Epithelial cell of proximal tubule (primary cell): ENCODE results near the gene NEIL1. TPM values are rescaled to one million over a fixed set of nuclear protein-coding genes. Genes with fewer than 3 reads are reported as not detected.
A peak's percentile ranks its signal among the peaks of the same experiment; 100 is the strongest.
"Not testable (repeated sequence)": the region's sequence is repeated elsewhere in the genome, so short reads cannot be mapped to it uniquely, and the experiment has no call there.

Experiments
- DNase-seq: peaks from one replicate; pipeline ENCODE4 v3.0.0-alpha.2; 2011; ENCODE audit warnings: low read depth
- H3K4me3 ChIP-seq: 2 replicates; pipeline ENCODE4 v1.5.1; 2011; ENCODE audit warnings: low read depth, mild to moderate bottlenecking, low read length
- total RNA-seq: library from RNA; depleted of rRNA; stranded (reverse); fragments of >200 nt; gene quantifications from 2 replicates; pipeline ENCODE4 v1.2.3, GENCODE V29; 2015
- TF ChIP-seq, protein P1 (sequence below): conservative IDR thresholded peaks from 2 replicates; pipeline ENCODE4 v1.5.1; 2012; ENCODE audit warnings: low read depth, mild to moderate bottlenecking, low read length

NEIL1 gene
- total RNA-seq, 1 donor from 2014 or later: 7.6 TPM

DNA sequence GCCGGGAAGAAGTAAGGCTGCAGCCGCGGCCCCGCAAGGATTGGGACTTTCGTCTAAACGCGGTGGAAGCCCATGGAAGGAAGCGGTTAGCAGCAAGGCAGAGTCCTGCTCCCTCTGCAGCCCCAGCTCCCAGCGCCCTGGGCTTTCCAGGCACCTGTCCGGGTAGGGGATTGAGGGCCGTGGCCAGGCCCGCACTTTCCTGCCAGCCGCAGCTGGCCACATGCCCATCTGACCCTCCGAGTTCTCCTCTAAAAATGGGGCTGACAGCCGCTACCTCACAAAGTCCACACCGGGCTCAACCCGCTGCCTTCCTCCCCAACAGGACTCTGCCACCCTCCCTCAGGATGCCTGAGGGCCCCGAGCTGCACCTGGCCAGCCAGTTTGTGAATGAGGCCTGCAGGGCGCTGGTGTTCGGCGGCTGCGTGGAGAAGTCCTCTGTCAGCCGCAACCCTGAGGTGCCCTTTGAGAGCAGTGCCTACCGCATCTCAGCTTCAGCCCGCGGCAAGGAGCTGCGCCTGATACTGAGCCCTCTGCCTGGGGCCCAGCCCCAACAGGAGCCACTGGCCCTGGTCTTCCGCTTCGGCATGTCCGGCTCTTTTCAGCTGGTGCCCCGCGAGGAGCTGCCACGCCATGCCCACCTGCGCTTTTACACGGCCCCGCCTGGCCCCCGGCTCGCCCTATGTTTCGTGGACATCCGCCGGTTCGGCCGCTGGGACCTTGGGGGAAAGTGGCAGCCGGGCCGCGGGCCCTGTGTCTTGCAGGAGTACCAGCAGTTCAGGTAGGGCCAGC lies 1.9 kb downstream of the NEIL1 start:
- TF ChIP-seq, protein P1, sequence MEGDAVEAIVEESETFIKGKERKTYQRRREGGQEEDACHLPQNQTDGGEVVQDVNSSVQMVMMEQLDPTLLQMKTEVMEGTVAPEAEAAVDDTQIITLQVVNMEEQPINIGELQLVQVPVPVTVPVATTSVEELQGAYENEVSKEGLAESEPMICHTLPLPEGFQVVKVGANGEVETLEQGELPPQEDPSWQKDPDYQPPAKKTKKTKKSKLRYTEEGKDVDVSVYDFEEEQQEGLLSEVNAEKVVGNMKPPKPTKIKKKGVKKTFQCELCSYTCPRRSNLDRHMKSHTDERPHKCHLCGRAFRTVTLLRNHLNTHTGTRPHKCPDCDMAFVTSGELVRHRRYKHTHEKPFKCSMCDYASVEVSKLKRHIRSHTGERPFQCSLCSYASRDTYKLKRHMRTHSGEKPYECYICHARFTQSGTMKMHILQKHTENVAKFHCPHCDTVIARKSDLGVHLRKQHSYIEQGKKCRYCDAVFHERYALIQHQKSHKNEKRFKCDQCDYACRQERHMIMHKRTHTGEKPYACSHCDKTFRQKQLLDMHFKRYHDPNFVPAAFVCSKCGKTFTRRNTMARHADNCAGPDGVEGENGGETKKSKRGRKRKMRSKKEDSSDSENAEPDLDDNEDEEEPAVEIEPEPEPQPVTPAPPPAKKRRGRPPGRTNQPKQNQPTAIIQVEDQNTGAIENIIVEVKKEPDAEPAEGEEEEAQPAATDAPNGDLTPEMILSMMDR: no peak
- DNase-seq: no peak
- H3K4me3 ChIP-seq: peak overlapping the region; percentile 97

DNA sequence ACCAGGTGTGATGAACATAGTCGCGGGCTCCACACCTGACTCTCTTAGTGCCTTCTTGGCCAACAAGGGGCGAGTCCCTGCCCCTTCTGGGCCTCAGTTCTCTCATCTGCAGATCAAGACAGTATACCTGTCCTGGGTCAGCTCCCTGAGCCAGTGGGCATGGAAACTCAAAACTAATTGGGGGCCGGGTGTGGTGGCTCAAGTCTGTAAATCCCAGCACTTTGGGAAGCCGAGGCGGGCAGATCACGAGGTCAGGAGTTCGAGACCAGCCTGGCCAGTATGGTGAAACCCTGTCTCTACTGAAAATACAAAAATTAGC lies 2.5 kb downstream of the NEIL1 start:
- DNase-seq: not testable (repeated sequence)

DNA sequence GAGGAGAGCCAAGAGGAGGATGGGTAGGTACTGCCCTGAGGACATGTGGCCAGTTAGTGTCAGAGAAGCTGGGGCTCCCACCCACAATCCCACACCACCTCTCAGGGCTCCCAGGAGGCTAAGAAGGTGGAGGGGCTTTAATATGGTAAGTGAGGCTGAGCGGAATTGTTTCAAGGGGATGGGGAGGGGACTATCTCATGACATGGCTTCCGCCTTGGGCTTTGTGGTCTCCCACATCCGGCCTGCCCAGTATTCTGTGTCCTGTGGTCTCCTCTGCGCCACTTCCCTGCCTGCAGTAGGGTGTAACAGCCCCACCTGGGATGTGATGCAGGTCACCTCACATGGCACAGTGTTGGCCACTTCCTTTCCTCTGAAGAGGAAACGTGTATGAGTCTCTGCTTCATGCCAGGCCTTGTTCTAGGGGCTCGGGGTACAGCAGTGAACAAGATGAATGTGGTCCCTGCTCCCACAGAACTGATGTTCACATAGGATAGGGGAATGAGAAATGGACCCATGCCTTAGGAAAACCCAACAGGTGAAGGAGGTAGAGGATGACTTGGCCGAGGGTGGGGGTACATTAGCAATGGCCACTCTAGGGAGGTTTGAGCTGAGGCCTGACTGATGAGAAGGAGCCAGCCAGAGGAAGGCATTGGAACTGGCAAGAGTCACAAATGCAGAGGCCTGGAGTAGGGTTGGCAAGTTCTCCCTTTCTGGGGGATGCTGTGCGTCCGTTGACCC lies 3.2 kb downstream of the NEIL1 start:
- TF ChIP-seq, protein P1: no peak
- no peak for DNase-seq
- no peak overlapping the region for H3K4me3 ChIP-seq

More for the DNA sequence above, 2.5 kb downstream of the NEIL1 start:
- not testable (repeated sequence) for H3K4me3 ChIP-seq

DNA sequence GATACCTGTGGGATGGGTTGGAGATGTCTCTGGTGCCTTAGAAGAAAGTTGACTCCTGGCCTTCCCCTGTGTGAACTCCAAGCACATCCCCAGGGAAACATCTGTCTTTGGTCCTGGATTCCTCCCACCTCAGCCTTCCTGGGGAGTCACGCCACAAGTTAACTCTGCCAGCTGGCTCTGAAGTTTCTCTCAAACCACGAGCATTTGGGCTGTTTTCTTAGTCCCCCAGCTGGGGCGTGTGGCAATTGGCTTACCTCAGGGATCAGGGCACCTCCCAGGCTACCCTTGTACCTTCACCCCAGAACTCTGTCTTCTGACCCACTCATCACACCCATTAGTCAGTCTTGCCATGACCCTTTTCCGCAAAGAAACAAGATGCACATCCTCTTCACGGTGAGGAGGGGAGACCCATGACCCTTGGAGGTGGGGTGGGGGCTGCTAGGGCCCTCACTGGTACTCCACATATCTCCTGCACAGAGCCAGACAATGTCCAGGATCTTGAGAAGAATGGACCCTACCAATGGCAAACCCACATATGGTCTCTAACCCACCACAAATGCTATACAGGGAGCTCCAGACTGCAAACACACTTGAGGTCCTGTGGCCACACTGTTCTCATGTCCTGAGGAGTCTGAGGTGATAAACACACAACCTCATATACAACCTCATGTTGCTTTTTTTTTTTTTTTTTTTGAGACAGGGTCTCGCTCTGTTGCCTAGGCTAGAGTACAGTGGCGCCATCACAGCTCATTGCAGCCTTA lies 3.9 kb downstream of the NEIL1 start:
- TF ChIP-seq, protein P1: no peak
- DNase-seq: no peak
- no peak overlapping the region for H3K4me3 ChIP-seq

DNA sequence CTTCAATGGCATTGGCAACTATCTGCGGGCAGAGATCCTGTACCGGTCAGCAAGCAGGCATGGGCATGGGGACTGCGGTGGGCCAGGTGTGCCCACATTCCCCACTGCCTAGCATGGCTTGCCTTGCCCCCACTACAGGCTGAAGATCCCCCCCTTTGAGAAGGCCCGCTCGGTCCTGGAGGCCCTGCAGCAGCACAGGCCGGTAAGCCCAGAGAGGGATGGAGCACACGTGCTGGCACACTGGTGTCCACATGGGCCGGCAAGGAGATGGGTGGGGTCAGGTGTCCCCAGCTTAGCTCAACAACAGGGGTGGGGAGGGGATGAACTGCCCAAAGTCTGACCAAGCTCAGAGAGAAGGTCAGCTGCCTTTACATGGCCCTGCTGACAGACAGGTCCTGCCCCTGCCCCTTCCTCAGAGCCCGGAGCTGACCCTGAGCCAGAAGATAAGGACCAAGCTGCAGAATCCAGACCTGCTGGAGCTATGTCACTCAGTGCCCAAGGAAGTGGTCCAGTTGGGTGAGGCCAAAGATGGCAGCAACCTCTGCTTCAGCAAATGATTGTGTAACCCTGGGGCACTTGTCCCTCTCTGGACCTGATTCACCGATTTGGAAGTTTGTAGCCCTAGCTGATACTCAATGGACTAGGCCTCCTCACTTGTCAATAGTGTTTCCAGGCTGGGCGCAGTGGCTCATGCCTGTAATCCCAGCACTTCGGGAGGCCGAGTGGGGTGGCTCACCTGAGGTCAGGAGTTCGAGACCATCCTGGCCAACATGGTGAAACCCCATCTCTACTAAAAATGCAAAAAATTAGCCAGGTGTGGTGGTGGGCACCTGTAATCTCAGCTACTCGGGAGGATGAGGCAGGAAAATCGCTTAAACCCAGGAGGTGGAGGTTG lies 5.6 kb downstream of the NEIL1 start:
- TF ChIP-seq, protein P1: no peak
- no peak for DNase-seq
- H3K4me3 ChIP-seq: no peak overlapping the region

DNA sequence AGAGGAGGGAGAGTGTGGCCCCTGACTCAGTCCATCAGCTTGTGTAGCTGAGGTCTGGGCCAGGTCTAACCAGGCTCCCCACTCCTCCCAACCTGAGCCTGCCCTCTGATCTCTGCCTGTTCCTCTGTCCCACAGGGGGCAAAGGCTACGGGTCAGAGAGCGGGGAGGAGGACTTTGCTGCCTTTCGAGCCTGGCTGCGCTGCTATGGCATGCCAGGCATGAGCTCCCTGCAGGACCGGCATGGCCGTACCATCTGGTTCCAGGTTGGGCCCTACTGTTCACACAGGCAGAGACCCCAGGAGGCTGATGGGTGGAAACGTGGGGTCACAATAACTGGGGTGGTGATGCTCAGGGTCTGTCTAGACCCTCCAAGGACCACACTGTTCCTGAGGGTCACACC lies 6.8 kb downstream of the NEIL1 start:
- H3K4me3 ChIP-seq: no peak overlapping the region
- TF ChIP-seq, protein P1: no peak
- DNase-seq: no peak

DNA sequence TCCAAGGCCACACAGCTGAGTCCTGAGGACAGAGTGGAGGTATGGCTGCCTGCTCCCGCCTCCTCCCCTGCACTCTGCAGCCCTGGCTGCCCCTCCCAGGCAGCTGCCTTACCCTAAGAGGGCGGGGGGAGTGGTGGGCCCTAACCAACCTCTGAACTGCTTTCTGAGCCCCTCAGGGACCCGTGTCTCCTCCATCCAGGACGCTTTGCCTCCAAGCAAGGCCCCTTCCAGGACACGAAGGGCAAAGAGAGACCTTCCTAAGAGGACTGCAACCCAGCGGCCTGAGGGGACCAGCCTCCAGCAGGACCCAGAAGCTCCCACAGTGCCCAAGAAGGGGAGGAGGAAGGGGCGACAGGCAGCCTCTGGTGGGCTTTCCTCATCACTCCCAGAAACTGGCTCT lies 7.6 kb downstream of the NEIL1 start:
- H3K4me3 ChIP-seq: no peak overlapping the region
- TF ChIP-seq, protein P1: no peak
- DNase-seq: no peak
